PC-9 (cell line): ENCODE results near the gene FTO. TPM values are rescaled to one million over a fixed set of nuclear protein-coding genes. Genes with fewer than 3 reads are reported as not detected.
A peak's percentile ranks its signal among the peaks of the same experiment; 100 is the strongest.

ENCODE experiments used
- BruUV-seq: library from RNA; stranded (reverse); fragments of 400-500 nt; replicated peaks from 2 replicates; lab custom pipeline; 2021; lab: Mats Ljungman, UMichigan
- CTCF ChIA-PET: fragments of 300-600 bp; sonication (Branson Sonifier 250); formaldehyde crosslinking; loops from one replicate; lab custom pipeline; 2022; ENCODE audit warnings: antibody characterized with exemption; lab: Charles Lee
- POLR2A ChIA-PET: fragments of 300-600 bp; sonication (Branson Sonifier 250); formaldehyde crosslinking; loops from one replicate; lab custom pipeline; 2022; ENCODE audit warnings: antibody characterized with exemption; ENCODE audit not compliant: unreplicated experiment; lab: Charles Lee
- DNase-seq, 2 experiments: peaks; one replicate each; pipeline versions ENCODE4 v3.0.0 to v3.0.0-alpha.2; 2015 to 2022; ENCODE audit warnings: mixed read lengths in 1 of 2
- H2AFZ ChIP-seq: fragments of 200-600 bp; sonication (generic); 2 replicates; pipeline ENCODE4 v1.8.1; 2017; ENCODE audit warnings: antibody characterized with exemption
- H3F3A ChIP-seq: fragments of 200-600 bp; sonication (generic); 2 replicates; pipeline ENCODE4 v1.8.1; 2017; ENCODE audit warnings: antibody characterized with exemption, mild to moderate bottlenecking, low read depth; ENCODE audit not compliant: insufficient read depth
- H3K27ac ChIP-seq: fragments of 200-600 bp; sonication (generic); 2 replicates; pipeline ENCODE4 v1.6.1; 2016; ENCODE audit warnings: mixed run types
- H3K27me3 ChIP-seq: fragments of 200-600 bp; sonication (generic); 2 replicates; pipeline ENCODE4 v1.6.1; 2016; ENCODE audit warnings: low read depth, mixed run types; ENCODE audit not compliant: insufficient read depth
- H3K36me3 ChIP-seq: fragments of 200-600 bp; sonication (generic); 2 replicates; pipeline ENCODE4 v1.6.1; 2016; ENCODE audit warnings: low read depth, mixed run types
- H3K4me1 ChIP-seq: fragments of 200-600 bp; sonication (generic); replicated peaks from 2 replicates; pipeline ENCODE4 v1.6.1; 2016; ENCODE audit warnings: mixed run types; ENCODE audit not compliant: insufficient read depth
- H3K4me2 ChIP-seq: fragments of 200-600 bp; sonication (generic); 2 replicates; pipeline ENCODE4 v1.6.1; 2017; ENCODE audit warnings: mixed run types
- H3K4me3 ChIP-seq: fragments of 200-600 bp; sonication (generic); 2 replicates; pipeline ENCODE4 v1.6.1; 2016; ENCODE audit warnings: mixed run types
- H3K79me2 ChIP-seq: fragments of 200-600 bp; sonication (generic); 2 replicates; pipeline ENCODE4 v1.6.1; 2017; ENCODE audit warnings: low read depth, mixed run types
- H3K9me2 ChIP-seq: fragments of 200-600 bp; sonication (generic); 2 replicates; pipeline ENCODE4 v1.8.1; 2017; ENCODE audit warnings: mild to moderate bottlenecking; ENCODE audit not compliant: insufficient read depth
- H3K9me3 ChIP-seq: fragments of 200-600 bp; sonication (generic); 2 replicates; pipeline ENCODE4 v1.8.1; 2016; ENCODE audit warnings: low read depth; ENCODE audit not compliant: insufficient read depth
- H4K20me1 ChIP-seq: fragments of 200-600 bp; sonication (generic); 2 replicates; pipeline ENCODE4 v1.8.1; 2017; ENCODE audit not compliant: insufficient read depth
- EZH2 ChIP-seq: fragments of 200-600 bp; sonication (generic); IDR thresholded peaks from 2 replicates; pipeline ENCODE4 v1.8.0; 2017; ENCODE audit warnings: antibody characterized with exemption, low read depth
- intact Hi-C: fragments of 100-400 bp; cut with micrococcal nuclease; formaldehyde crosslinking; loops from one replicate; pipeline ENCODE4 v1.10.0; 2022; ENCODE audit not compliant: unreplicated experiment
- total RNA-seq: library from RNA; stranded (reverse); gene quantifications from 2 replicates; pipeline ENCODE4 v1.2.3, GENCODE V29; 2021
- TF ChIP-seq, protein P1 (sequence below): fragments of 200-600 bp; sonication (generic); conservative IDR thresholded peaks from 2 replicates; pipeline ENCODE4 v1.6.1; 2017; ENCODE audit warnings: mixed run types, antibody characterized with exemption, mild to moderate bottlenecking, moderate library complexity

FTO gene
- total RNA-seq, 1 experiment from 2014 or later, result 58.1 TPM

- no peaks in the 10 kb centered on the region for H3K27me3 ChIP-seq
- no TSS peak for BruUV-seq
- H3K9me2 ChIP-seq, result no peaks in the 10 kb centered on the region
- ChIA-PET CTCF (interaction anchor here (0.5 kb wide), 1 partner anchor 430 kb away, joined by 3 read pairs; no protein-coding TSS in a partner anchor), POLR2A (no interaction called here)
- no peaks in the 10 kb centered on the region for H3K79me2 ChIP-seq
- peak overlapping the region; percentile 41 for H3K27ac ChIP-seq
- peak in 1 of 2 experiments; percentile 57 for DNase-seq
- peaks cover 17% of the 10 kb centered on the region for H3K4me1 ChIP-seq
- H3F3A ChIP-seq, result peaks cover 11% of the 10 kb centered on the region; the same call in 1 of the 2 replicates
- H3K9me3 ChIP-seq, result no peaks in the 10 kb centered on the region
- H3K4me2 ChIP-seq, result peak overlapping the region; percentile 40
- no peak overlapping the region for H2AFZ ChIP-seq
- H3K4me3 ChIP-seq, result no peak overlapping the region
- H3K36me3 ChIP-seq, result no peaks in the 10 kb centered on the region
- TF ChIP-seq, protein P1, sequence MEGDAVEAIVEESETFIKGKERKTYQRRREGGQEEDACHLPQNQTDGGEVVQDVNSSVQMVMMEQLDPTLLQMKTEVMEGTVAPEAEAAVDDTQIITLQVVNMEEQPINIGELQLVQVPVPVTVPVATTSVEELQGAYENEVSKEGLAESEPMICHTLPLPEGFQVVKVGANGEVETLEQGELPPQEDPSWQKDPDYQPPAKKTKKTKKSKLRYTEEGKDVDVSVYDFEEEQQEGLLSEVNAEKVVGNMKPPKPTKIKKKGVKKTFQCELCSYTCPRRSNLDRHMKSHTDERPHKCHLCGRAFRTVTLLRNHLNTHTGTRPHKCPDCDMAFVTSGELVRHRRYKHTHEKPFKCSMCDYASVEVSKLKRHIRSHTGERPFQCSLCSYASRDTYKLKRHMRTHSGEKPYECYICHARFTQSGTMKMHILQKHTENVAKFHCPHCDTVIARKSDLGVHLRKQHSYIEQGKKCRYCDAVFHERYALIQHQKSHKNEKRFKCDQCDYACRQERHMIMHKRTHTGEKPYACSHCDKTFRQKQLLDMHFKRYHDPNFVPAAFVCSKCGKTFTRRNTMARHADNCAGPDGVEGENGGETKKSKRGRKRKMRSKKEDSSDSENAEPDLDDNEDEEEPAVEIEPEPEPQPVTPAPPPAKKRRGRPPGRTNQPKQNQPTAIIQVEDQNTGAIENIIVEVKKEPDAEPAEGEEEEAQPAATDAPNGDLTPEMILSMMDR, result no peak
- no peak for TF ChIP-seq EZH2
- intact Hi-C loops, result no loop called here
- H4K20me1 ChIP-seq, result no peaks in the 10 kb centered on the region
Observed at GRCh38 chr16:53982631-53983042, 278.7 kb downstream of the FTO start.

GRCh38 chr16:53984936-53985335 is 281.0 kb downstream of the FTO start:
- Histone ChIP-seq H3K79me2 (no peaks in the 10 kb centered on the region), H3K4me1 (peaks cover 17% of the 10 kb centered on the region), H3K4me3 (no peak overlapping the region), H3F3A (peaks cover 11% of the 10 kb centered on the region; the same call in 1 of the 2 replicates), H3K36me3 (no peaks in the 10 kb centered on the region), H3K27ac (no peak overlapping the region), H4K20me1 (no peaks in the 10 kb centered on the region), H3K9me3 (no peaks in the 10 kb centered on the region), H2AFZ (no peak overlapping the region), H3K9me2 (no peaks in the 10 kb centered on the region), H3K27me3 (no peaks in the 10 kb centered on the region), H3K4me2 (no peak overlapping the region)
- no peak for DNase-seq
- BruUV-seq, result no TSS peak
- intact Hi-C loops, result no loop called here
- TF ChIP-seq, protein P1, result no peak
- no peak for TF ChIP-seq EZH2
- ChIA-PET CTCF (no interaction called here), POLR2A (no interaction called here)

DNA sequence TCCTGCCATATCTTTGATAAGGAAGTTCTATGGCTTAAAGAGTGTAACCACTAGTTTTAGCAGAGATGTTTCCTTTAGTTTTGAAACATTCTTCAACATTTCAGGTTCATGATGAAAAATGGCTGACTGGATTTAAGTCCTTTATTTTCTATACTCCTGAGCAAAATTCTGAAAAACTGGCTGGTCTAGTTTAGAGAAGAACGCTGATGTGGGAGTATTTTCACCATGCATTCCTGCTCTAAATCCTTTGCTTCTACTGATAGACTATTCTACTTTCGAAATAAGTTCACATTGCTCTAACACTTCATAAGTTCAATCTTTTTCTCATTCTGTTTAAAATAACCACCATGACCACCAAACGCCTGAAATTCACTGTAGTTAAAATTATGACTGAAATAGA is 281.9 kb downstream of the FTO start:
- no peaks in the 10 kb centered on the region for H3K9me3 ChIP-seq
- no peaks in the 10 kb centered on the region for H3K79me2 ChIP-seq
- no peak overlapping the region for H3K4me3 ChIP-seq
- BruUV-seq, result no TSS peak
- H2AFZ ChIP-seq, result no peak overlapping the region
- no peaks in the 10 kb centered on the region for H3K9me2 ChIP-seq
- no peaks in the 10 kb centered on the region for H4K20me1 ChIP-seq
- intact Hi-C loops, result no loop called here
- ChIA-PET POLR2A (interaction anchor here (0.5 kb wide), 1 partner anchor 197 kb away, joined by 7 read pairs; no protein-coding TSS in a partner anchor), CTCF (no interaction called here)
- H3K4me2 ChIP-seq, result no peak overlapping the region
- no peaks in the 10 kb centered on the region for H3K36me3 ChIP-seq
- H3K4me1 ChIP-seq, result peaks cover 17% of the 10 kb centered on the region
- TF ChIP-seq, protein P1, result no peak
- TF ChIP-seq EZH2, result no peak
- H3K27ac ChIP-seq, result no peak overlapping the region
- no peak for DNase-seq
- no peaks in the 10 kb centered on the region for H3K27me3 ChIP-seq
- H3F3A ChIP-seq, result peaks cover 11% of the 10 kb centered on the region; the same call in 1 of the 2 replicates
